ENCODE measurements around the gene OR51B5. TPM values are rescaled to one million over a fixed set of nuclear protein-coding genes. Genes with fewer than 3 reads are reported as not detected.
"Not testable (repeated sequence)": the region's sequence is repeated elsewhere in the genome, so short reads cannot be mapped to it uniquely, and the experiment has no call there.

The OR51B5 gene
- total RNA-seq, 2 donors from 2014 or later, result 0.49 to 4.2 TPM

GRCh38 chr11:5369789-5370188 is 26.5 kb upstream of the OR51B5 start:
- Histone ChIP-seq H3K36me3 (no peaks in the 10 kb centered on the region), H3K27me3 (replicated peaks; ENCODE audit: insufficient read depth) (no peaks in the 10 kb centered on the region), H3K4me3 (no peak overlapping the region), H3K9me3 (peaks cover 3% of the 10 kb centered on the region), H3K27ac (no peak overlapping the region), H3K4me1 (ENCODE audit: control insufficient read depth in 1 of 2, low read depth in 2 of 2) (peaks cover 6 to 17% of the 10 kb centered on the region in 2 donors)
- no peak for ATAC-seq (ENCODE audit: insufficient number of reproducible peaks, low FRiP score, low read depth)
- DNase-seq (ENCODE audit: low spot score), result no peak
- TF ChIP-seq CTCF (IDR thresholded peaks at IDR 0.05), result no peak

GRCh38 chr11:5368502-5369043 is 25.2 kb upstream of the OR51B5 start:
- H3K27me3 ChIP-seq (replicated peaks; ENCODE audit: insufficient read depth), result no peaks in the 10 kb centered on the region
- no peaks in the 10 kb centered on the region for H3K36me3 ChIP-seq
- ATAC-seq (ENCODE audit: insufficient number of reproducible peaks, low FRiP score, low read depth) (no peak), DNase-seq (ENCODE audit: low spot score) (no peak)
- H3K4me1 ChIP-seq (ENCODE audit: control insufficient read depth in 1 of 2, low read depth in 2 of 2), result peaks cover 6 to 17% of the 10 kb centered on the region in 2 donors
- no peak overlapping the region for H3K27ac ChIP-seq
- no peak for TF ChIP-seq CTCF (IDR thresholded peaks at IDR 0.05)
- H3K4me3 ChIP-seq, result no peak overlapping the region
- H3K9me3 ChIP-seq, result peaks cover 3% of the 10 kb centered on the region

- H3K27me3 ChIP-seq (replicated peaks; ENCODE audit: insufficient read depth), result no peaks in the 10 kb centered on the region
- ATAC-seq (ENCODE audit: insufficient number of reproducible peaks, low FRiP score, low read depth) (no peak), DNase-seq (ENCODE audit: low spot score) (no peak)
- no peak for TF ChIP-seq CTCF (IDR thresholded peaks at IDR 0.05)
- peak overlapping the region in 1 of 2 donors; percentile 23 for H3K27ac ChIP-seq
- H3K4me1 ChIP-seq (ENCODE audit: control insufficient read depth in 1 of 2, low read depth in 2 of 2), result peaks cover 6 to 17% of the 10 kb centered on the region in 2 donors
- H3K36me3 ChIP-seq, result no peaks in the 10 kb centered on the region
- peak overlapping the region; percentile 5 for H3K4me3 ChIP-seq
- no peaks in the 10 kb centered on the region for H3K9me3 ChIP-seq
Measured at GRCh38 chr11:5367448-5368074, 24.2 kb upstream of the OR51B5 start.

- no peak overlapping the region for H3K4me3 ChIP-seq
- H3K27ac ChIP-seq, result no peak overlapping the region
- no peak for ATAC-seq (ENCODE audit: insufficient number of reproducible peaks, low FRiP score, low read depth)
- peaks cover 6 to 17% of the 10 kb centered on the region in 2 donors for H3K4me1 ChIP-seq (ENCODE audit: control insufficient read depth in 1 of 2, low read depth in 2 of 2)
- no peaks in the 10 kb centered on the region for H3K9me3 ChIP-seq
- H3K27me3 ChIP-seq (replicated peaks; ENCODE audit: insufficient read depth), result no peaks in the 10 kb centered on the region
- no peaks in the 10 kb centered on the region for H3K36me3 ChIP-seq
- DNase-seq (ENCODE audit: low spot score), result no peak
- TF ChIP-seq CTCF (IDR thresholded peaks at IDR 0.05), result no peak
Measured at GRCh38 chr11:5366856-5367255, 23.5 kb upstream of the OR51B5 start.

GRCh38 chr11:5366365-5366764 is 23.0 kb upstream of the OR51B5 start:
- not testable (repeated sequence) for DNase-seq (ENCODE audit: low spot score); H3K36me3 ChIP-seq; ATAC-seq (ENCODE audit: insufficient number of reproducible peaks, low FRiP score, low read depth); H3K4me3 ChIP-seq; H3K27me3 ChIP-seq (replicated peaks; ENCODE audit: insufficient read depth); H3K27ac ChIP-seq; H3K9me3 ChIP-seq
- peaks cover 6 to 17% of the 10 kb centered on the region in 2 donors for H3K4me1 ChIP-seq (ENCODE audit: control insufficient read depth in 1 of 2, low read depth in 2 of 2)

Data from thoracic aorta (tissue), 2 donors.